GM12872 (cell line): ENCODE results near the gene PICALM.

Experiments
- CTCF ChIP-seq: IDR thresholded peaks from 3 replicates; pipeline ENCODE4 v1.5.1; 2011; ENCODE audit warnings: low read depth, mild to moderate bottlenecking, low read length, moderate library complexity; ENCODE audit not compliant: insufficient read depth

The PICALM gene

GRCh38 chr11:86097980-86098379, 29.1 kb upstream of the PICALM start:
- no peak for TF ChIP-seq CTCF

DNA sequence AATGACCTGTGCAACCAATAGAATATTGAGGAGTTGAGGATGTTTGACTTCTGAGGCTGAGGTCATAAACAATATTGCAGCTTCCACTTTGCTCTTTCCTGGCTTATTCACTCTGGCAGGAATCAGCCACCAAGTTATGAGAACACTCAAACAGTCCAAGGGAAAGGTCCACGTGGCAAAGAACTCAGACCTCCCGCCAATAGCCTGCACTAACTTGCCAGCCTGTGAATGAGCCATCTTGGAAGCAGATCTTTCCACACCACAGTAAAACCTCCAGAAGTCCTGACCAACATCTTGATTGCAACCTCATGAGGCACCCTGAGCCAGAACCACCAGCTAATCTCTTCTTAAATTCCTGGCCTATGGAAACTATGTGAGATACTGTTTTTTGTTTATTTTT, 22.7 kb upstream of the PICALM start:
- TF ChIP-seq CTCF = no peak

GRCh38 chr11:86091086-86091485, 22.2 kb upstream of the PICALM start:
- no peak for TF ChIP-seq CTCF

DNA sequence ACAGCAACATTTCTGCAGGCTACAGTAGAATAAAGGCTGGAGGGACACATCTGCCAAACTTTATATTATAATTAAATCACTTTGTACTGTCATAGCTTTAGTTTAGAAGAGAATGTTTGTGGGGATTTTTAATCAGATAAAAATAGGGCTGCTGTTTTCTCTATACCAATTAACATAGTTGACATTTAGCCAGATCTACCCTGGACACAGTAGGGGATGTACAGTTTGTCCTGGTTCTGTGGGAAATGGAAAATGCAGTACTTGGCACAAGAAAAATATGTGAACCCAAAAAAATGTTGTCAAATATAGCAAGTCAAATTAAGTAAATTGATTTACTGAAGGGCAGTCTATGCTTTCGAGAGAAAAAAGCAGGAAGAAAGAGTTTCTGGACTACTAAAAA, 20.8 kb upstream of the PICALM start:
- no peak for TF ChIP-seq CTCF

- no peak for TF ChIP-seq CTCF
Observed at GRCh38 chr11:86087256-86087655, 18.4 kb upstream of the PICALM start.

- no peak for TF ChIP-seq CTCF
Observed at GRCh38 chr11:86081455-86081854, 12.6 kb upstream of the PICALM start.

DNA sequence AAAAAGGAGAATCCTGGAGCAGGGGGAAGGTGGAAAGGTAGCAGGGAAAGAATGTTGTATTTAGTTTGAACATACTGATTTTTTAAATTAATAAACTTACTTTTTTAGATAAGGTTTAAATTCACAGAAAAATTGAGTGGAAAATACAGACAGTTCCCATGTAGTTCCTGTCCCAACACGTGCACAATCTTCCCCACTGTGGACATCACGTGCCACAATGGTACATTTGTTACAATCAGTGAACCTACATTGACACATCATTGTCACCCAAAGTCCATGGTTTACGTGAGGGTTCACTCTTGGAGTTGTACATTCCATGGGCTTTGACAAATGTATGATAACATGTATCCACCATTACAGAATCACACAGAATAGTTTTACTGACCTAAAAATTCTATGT, 10.5 kb upstream of the PICALM start:
- no peak for TF ChIP-seq CTCF

DNA sequence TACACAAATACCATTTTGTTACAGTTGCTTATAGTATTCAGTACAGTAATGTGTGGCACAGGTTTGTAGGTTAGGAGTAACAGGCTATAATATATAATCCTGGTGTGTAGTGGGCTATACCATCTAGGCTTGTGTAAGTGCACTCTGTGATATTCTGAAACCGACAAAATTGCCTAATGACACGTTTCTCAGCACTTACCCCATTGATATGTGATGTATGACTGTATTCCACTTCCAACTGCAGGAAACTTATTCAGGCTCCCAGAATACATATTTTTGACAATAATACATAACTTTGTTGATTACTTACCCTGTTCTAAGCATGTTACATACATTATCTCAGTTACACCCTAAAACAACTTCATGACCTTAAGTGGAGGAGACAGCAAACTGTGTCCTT, 5.1 kb upstream of the PICALM start:
- TF ChIP-seq CTCF = no peak
